Cardiac muscle cell (in vitro differentiated cells and primary cell): Measurements from ENCODE around the gene SFXN3. TPM values are rescaled to one million over a fixed set of nuclear protein-coding genes. Genes with fewer than 3 reads are reported as not detected.

ENCODE experiments used
- DNase-seq, 2 donors: peaks; one replicate each; pipeline versions ENCODE4 v3.0.0 to v3.0.0-alpha.2; 2010 to 2017; ENCODE audit warnings: low read depth in 1 of 2, low spot score in 1 of 2
- H3K27ac ChIP-seq: fragments of 200-600 bp; sonication (generic); 2 replicates; pipeline ENCODE4 v1.5.1; 2016
- H3K27me3 ChIP-seq: fragments of 200-600 bp; sonication (generic); 2 replicates; pipeline ENCODE4 v1.6.0; 2016; ENCODE audit warnings: control low read depth
- H3K36me3 ChIP-seq: fragments of 200-600 bp; sonication (generic); 2 replicates; pipeline ENCODE4 v1.5.1; 2016; ENCODE audit warnings: control low read depth
- H3K4me1 ChIP-seq: fragments of 200-600 bp; sonication (generic); 2 replicates; pipeline ENCODE4 v1.8.1; 2017; ENCODE audit warnings: low read depth, mild to moderate bottlenecking, mixed run types
- H3K4me3 ChIP-seq: fragments of 200-600 bp; sonication (generic); 2 replicates; pipeline ENCODE4 v1.5.1; 2016; ENCODE audit warnings: mild to moderate bottlenecking
- H3K9me3 ChIP-seq: fragments of 200-600 bp; sonication (generic); 2 replicates; pipeline ENCODE4 v1.5.1; 2017; ENCODE audit warnings: low read depth, mild to moderate bottlenecking, control low read depth
- CTCF ChIP-seq: IDR thresholded peaks from 2 replicates; pipeline ENCODE4 v1.5.1; 2012; ENCODE audit warnings: low read depth, mild to moderate bottlenecking, low read length
- polyA plus RNA-seq: library from polyadenylated mRNA; unstranded; fragments of >200 nt; fragmentation: Nextera tagmentation; extraction: Ambion mirVana; gene quantifications from 2 replicates; pipeline ENCODE4 v1.2.1, GENCODE V29; 2016
- total RNA-seq: library from RNA; depleted of rRNA; stranded (reverse); fragments of >200 nt; gene quantifications from 2 replicates; pipeline ENCODE4 v1.2.3, GENCODE V29; 2016

SFXN3 gene
- total RNA-seq: 32.7 and 37.8 TPM in 2 replicates
- 23.3 and 23.4 TPM in 2 replicates for polyA plus RNA-seq

DNA sequence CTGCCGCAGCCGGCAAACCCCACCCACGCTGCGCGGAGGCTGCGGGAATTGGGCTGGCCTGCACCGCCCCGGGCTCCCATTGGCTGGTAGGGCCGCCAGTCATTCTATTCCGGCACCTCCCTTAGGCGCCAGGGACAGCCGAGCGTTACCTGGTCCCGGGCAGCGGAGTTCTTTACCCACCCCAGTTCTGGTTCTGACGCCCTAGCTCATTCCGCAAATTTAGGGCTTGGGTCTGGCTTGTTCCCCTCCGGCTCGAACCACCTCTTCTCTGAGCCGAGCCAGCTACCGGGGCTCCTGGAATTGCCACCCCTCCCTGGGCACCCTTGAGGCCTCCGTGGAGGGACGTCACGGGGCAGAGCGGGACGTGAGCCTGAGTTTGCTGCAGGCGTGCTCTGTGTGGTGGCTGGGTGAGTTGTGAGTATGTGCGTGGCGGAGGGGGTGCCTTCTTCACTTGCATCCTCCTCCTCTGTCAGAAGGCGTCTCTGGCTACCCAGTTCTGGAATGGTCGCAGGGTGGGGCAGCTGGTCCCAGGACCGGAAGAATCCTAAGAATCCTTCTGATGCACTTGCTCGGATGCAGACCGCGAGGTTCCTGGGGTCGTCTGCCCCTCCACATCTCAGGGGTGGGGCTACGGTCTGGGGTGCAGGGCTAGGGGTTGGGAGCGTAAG is at the start of gene SFXN3, which contains the start of gene PDZD7:
Gene SFXN3, plus strand, starts transcription at position 107 of the 668 bp plus-strand sequence. CDS start 3,461 bp downstream, outside the sequence.
Gene PDZD7, minus strand, starts transcription at position 2 of the 668 bp plus-strand sequence. CDS start 910 bp downstream, outside the sequence.
- Histone ChIP-seq H3K4me3 (peak within 1 kb of the TSS; percentile 43), H3K9me3 (no peaks in the 10 kb centered on the region), H3K27me3 (peaks cover 9% of the 10 kb centered on the region), H3K27ac (no peak within 1 kb of the TSS), H3K4me1 (peaks cover 26% of the 10 kb centered on the region), H3K36me3 (no peaks in the 10 kb centered on the region)
- DNase-seq: peak; percentile 95 to 96
- TF ChIP-seq CTCF: no peak

DNA sequence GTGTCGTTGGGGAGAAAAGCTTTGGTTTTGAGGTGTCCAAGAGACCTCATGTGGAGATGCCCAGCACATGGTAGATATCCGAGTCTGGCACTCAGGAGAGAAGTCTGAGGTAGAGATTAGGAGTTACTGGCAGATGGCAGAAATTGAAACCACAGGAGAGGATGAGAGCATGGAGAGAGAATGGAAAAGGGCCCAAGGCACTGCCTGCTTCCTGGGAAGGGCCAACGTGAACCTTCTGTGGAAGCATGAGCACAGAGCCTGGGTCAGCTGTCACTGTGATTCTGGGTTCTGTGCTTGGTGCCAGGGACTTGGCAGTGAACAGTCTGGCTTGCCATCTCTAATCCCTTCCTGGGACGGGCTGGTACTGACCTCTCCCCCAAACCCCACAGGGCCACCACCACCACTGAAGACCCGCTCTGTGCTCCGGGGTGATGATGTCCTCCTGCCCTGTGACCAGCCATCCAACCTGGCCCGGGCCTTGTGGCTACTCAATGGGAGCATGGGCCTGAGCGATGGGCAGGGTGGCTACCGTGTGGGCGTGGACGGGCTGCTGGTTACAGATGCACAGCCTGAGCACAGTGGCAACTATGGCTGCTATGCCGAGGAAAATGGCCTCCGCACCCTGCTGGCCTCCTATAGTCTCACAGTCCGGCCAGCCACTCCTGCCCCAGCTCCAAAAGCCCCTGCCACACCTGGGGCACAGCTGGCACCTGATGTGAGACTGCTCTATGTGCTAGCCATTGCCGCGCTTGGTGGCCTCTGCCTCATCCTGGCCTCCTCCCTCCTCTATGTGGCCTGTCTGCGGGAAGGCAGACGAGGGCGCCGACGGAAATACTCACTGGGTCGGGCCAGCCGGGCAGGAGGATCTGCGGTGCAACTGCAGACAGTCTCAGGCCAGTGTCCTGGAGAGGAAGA is 47.9 kb upstream of the SFXN3 start:
- Histone ChIP-seq H3K27me3 (no peaks in the 10 kb centered on the region), H3K4me3 (no peak overlapping the region), H3K4me1 (peaks cover 6% of the 10 kb centered on the region), H3K27ac (no peak overlapping the region), H3K36me3 (peaks cover 15% of the 10 kb centered on the region), H3K9me3 (no peaks in the 10 kb centered on the region)
- no peak for DNase-seq
- no peak for TF ChIP-seq CTCF

GRCh38 chr10:100983868-100984671 is 47.0 kb upstream of the SFXN3 start:
- TF ChIP-seq CTCF: no peak
- Histone ChIP-seq H3K27me3 (no peaks in the 10 kb centered on the region), H3K4me3 (no peak overlapping the region), H3K27ac (no peak overlapping the region), H3K36me3 (peaks cover 13% of the 10 kb centered on the region), H3K4me1 (peaks cover 7% of the 10 kb centered on the region), H3K9me3 (no peaks in the 10 kb centered on the region)
- DNase-seq: no peak

DNA sequence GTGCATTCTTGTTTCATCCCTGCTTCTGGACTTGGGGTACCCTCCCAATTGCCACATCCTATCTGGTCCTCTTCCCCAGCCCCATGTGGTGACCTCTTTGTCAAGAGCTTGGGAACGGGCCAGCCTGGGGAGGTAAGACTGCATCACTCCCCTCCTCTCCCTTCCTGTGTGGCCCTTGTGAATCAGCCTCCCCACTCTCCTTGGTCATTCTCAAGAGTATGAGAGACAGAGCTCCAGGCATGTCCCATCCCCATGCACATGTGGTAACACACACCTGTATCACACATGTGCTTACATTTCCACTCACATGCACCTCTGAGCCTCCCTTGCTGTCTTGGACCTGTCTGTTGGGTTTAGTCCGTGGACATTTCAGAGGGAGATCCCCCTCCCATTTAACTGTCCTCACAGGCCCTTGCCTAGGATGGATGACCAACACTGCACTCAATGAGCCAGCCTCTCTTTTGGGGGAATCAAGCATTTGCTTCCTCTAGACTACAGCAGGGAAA is 46.3 kb upstream of the SFXN3 start:
- DNase-seq: peak in 1 of 2 donors; percentile 14
- Histone ChIP-seq H3K27ac (no peak overlapping the region), H3K36me3 (peaks cover 11% of the 10 kb centered on the region)

More for the DNA sequence above, 46.3 kb upstream of the SFXN3 start:
- Histone ChIP-seq H3K4me1 (peaks cover 7% of the 10 kb centered on the region), H3K9me3 (no peaks in the 10 kb centered on the region), H3K4me3 (no peak overlapping the region), H3K27me3 (no peaks in the 10 kb centered on the region)
- TF ChIP-seq CTCF: no peak
